IPS DF 6.9 (cell line): ENCODE results near the gene GGTLC1.

ENCODE experiments used
- DNase-seq: peaks from one replicate; pipeline ENCODE4 v3.0.0-alpha.2; 2013; ENCODE audit warnings: low read depth, low spot score
- H3K27ac ChIP-seq: one replicate; pipeline ENCODE4 v1.5.1; 2013; ENCODE audit warnings: low read length, control low read depth
- H3K27me3 ChIP-seq: 2 replicates; pipeline ENCODE4 v1.6.1; 2013; ENCODE audit warnings: mild to moderate bottlenecking, low read length; ENCODE audit not compliant: control insufficient read depth, insufficient read depth
- H3K36me3 ChIP-seq: 2 replicates; pipeline ENCODE4 v1.6.1; 2013; ENCODE audit warnings: low read length; ENCODE audit not compliant: control insufficient read depth, insufficient read depth
- H3K4me1 ChIP-seq: 2 replicates; pipeline ENCODE4 v1.6.1; 2013; ENCODE audit warnings: low read length; ENCODE audit not compliant: control insufficient read depth, insufficient read depth
- H3K4me3 ChIP-seq: 2 replicates; pipeline ENCODE4 v1.5.1; 2013; ENCODE audit warnings: mild to moderate bottlenecking, low read length
- H3K9me3 ChIP-seq: 2 replicates; pipeline ENCODE4 v1.6.1; 2013; ENCODE audit warnings: low read length, inconsistent platforms; ENCODE audit not compliant: control insufficient read depth, insufficient read depth
- WGBS: extraction: QIAGEN DNeasy Blood & Tissue Kit; methylation state at CpG from one replicate; pipeline ENCODE4 v1.1.7; 2013; ENCODE audit warnings: mixed read lengths, missing lambda C conversion rate; ENCODE audit not compliant: insufficient read length, insufficient coverage; 5-methylcytosine and 5-hydroxymethylcytosine counted together

Gene GGTLC1

DNA sequence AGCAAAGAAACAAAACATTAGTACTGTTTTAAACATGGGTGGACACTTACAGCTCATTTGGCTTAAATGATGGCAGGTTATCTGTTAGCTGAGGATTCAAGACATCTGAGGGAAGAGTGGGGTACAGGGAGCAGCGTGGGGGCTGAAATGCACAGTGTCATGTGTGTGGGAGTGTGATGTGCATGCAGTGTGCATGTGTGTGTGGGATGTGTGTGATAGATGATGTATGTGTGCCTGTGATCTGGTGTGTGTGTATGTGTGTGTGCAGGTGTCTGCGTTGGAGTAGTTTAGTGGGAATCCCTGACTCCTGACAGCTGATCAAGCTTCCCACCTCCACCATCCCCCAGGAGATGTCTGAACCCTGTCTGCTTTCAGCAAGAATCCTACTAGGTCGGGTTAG is 25.4 kb upstream of the GGTLC1 start:
- no peaks in the 10 kb centered on the region for H3K36me3 ChIP-seq
- no peaks in the 10 kb centered on the region for H3K27me3 ChIP-seq
- no peak overlapping the region for H3K27ac ChIP-seq
- peaks cover 1% of the 10 kb centered on the region; the same call in 1 of the 2 replicates for H3K4me1 ChIP-seq
- WGBS = no CpG with 5 or more reads among the region's 3 CpGs
- no peaks in the 10 kb centered on the region; the same call in 1 of the 2 replicates for H3K9me3 ChIP-seq
- DNase-seq = no peak
- no peak overlapping the region for H3K4me3 ChIP-seq

DNA sequence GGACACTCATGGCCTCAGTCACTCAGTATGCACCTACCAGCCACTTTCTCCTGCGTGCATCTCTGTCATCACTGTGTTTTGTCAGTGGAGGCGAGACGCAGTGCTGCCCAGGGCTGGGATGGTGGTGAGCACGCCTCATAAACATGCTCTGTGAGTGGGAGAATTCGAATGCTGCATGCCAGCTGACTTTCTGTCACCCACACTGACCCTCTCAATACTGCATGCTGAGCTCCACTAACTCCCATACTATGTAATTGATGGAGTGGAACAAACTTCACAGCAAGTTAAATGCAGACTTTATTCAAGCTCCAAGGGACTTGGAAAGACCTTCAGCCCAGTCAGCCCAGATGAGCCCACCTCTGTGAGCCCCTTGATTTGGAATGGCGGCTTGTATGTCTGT is 22.7 kb upstream of the GGTLC1 start:
- 0 out of 2 replicates have a peak, but pooled peaks cover 1% of the 10 kb centered on the region for H3K4me1 ChIP-seq
- H3K27ac ChIP-seq = no peak overlapping the region
- no peaks in the 10 kb centered on the region for H3K36me3 ChIP-seq
- H3K27me3 ChIP-seq = no peaks in the 10 kb centered on the region
- WGBS = no CpG with 5 or more reads among the region's 6 CpGs
- H3K4me3 ChIP-seq = no peak overlapping the region
- no peaks in the 10 kb centered on the region for H3K9me3 ChIP-seq
- DNase-seq = no peak

DNA sequence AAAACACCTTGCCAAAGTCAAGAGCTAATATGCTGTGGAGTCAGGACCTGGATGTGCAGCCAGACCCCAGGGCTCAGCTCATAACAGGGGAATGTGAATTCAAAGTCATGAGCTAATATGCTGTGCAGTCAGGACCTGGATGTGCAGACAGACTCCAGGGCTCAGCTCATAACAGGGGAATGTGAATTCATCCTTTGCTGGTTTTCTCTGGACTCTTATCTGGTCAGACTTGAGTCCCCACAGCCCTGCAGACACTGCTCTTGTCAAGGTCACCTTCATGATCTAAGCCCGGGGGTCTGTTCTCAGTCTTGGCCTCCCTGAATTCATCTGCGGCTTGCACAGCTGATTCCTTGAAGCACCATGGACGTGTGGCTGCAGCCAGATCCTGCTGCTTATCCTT is 19.2 kb upstream of the GGTLC1 start:
- H3K36me3 ChIP-seq = no peaks in the 10 kb centered on the region
- no peak overlapping the region for H3K27ac ChIP-seq
- no peak for DNase-seq
- H3K4me3 ChIP-seq = no peak overlapping the region
- H3K27me3 ChIP-seq = no peaks in the 10 kb centered on the region
- no peaks in the 10 kb centered on the region for H3K4me1 ChIP-seq
- H3K9me3 ChIP-seq = no peaks in the 10 kb centered on the region
- WGBS = no CpG with 5 or more reads among the region's 3 CpGs

DNA sequence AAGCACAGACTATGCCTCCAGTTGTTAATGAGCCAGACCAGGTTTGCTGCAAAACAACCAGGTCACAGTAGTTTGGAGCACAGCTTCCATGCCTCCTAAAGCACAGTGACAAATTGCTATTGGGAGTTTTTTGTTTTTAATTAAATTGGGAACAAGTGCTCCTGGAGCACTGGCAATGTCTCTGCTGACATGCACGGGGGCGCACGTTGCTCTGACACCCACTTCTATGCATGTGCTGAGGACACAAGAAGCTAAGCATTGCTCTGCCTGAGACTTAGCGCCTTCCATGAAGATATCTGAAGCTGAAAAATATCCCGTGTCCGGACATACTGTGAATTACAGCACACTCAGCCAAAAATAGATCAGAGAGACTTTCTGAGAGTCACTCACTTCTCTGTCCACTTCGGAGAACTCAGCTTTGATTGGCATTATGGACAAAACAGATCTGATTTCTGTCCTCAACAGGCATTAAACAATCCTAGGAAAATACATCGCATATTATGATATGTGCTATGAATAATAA is 18.6 kb upstream of the GGTLC1 start:
- no peaks in the 10 kb centered on the region for H3K27me3 ChIP-seq
- H3K4me1 ChIP-seq = no peaks in the 10 kb centered on the region
- no peak overlapping the region for H3K27ac ChIP-seq
- DNase-seq = no peak
- no peaks in the 10 kb centered on the region for H3K9me3 ChIP-seq
- H3K4me3 ChIP-seq = no peak overlapping the region
- H3K36me3 ChIP-seq = no peaks in the 10 kb centered on the region
- no CpG with 5 or more reads among the region's 8 CpGs for WGBS

DNA sequence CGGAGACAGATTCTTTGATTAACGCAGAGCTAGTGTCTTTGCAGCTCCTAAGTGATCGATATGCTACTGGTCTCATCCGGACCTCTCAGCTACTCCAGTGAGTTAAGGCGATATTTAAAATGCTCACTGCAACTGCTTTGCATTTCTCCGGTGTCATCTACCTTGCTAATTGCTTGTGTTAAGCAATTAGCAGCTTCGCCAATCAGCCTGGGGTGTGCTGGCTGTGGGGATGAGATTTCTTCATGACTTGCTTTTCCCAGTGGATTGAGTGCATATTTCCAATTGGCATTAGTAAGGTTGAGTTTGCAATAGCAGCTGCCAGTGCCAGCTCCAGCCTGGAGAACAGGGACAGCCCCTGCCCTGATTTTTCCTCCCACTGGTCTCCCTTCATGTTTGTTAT is 18.0 kb upstream of the GGTLC1 start:
- no peaks in the 10 kb centered on the region for H3K36me3 ChIP-seq
- no peaks in the 10 kb centered on the region for H3K4me1 ChIP-seq
- no peak overlapping the region for H3K27ac ChIP-seq
- H3K27me3 ChIP-seq = no peaks in the 10 kb centered on the region
- H3K4me3 ChIP-seq = no peak overlapping the region
- H3K9me3 ChIP-seq = no peaks in the 10 kb centered on the region
- WGBS = no CpG with 5 or more reads among the region's 7 CpGs
- no peak for DNase-seq

DNA sequence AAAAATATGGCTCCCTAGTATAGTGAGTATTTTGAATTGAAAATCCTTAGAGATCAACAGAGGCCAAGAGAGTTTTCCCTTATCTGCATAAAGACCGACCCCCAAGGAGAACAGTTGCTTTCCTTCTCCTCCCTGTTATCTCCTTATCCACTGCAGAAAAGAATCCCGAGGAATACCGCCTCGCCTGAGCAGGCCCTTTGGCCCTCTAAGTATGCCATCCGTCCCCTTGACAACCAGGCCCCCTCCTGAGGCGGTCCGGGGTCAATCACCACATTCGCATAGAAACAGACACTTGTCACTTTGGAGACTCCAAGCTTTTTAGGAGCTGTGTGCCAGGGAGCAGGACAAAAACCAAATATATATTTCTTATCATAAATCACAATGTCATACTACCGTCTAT is 15.9 kb upstream of the GGTLC1 start:
- Histone ChIP-seq H3K9me3 (no peaks in the 10 kb centered on the region), H3K36me3 (no peaks in the 10 kb centered on the region), H3K4me3 (no peak overlapping the region), H3K27ac (no peak overlapping the region), H3K4me1 (no peaks in the 10 kb centered on the region), H3K27me3 (no peaks in the 10 kb centered on the region)
- WGBS = no CpG with 5 or more reads among the region's 9 CpGs
- DNase-seq = no peak

DNA sequence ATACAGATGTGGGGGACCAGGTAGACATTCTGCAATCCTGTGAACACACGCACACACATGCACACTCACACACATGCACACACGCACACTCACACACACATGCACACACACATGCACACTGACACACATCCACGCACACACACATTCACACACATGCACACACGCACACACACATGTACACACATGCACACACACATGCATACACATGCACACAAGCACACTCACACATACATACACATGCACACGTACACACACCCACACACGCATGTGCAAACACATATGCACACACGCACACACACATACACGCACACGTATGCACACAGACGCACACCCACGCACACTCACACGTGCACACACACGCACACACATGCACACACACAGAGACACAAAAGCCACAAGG is 14.3 kb upstream of the GGTLC1 start:
- no peaks in the 10 kb centered on the region for H3K36me3 ChIP-seq
- no peaks in the 10 kb centered on the region for H3K9me3 ChIP-seq
- H3K27ac ChIP-seq = no peak overlapping the region
- WGBS = no CpG with 5 or more reads among the region's 13 CpGs
- H3K4me1 ChIP-seq = no peaks in the 10 kb centered on the region
- H3K4me3 ChIP-seq = no peak overlapping the region
- DNase-seq = no peak
- H3K27me3 ChIP-seq = no peaks in the 10 kb centered on the region

DNA sequence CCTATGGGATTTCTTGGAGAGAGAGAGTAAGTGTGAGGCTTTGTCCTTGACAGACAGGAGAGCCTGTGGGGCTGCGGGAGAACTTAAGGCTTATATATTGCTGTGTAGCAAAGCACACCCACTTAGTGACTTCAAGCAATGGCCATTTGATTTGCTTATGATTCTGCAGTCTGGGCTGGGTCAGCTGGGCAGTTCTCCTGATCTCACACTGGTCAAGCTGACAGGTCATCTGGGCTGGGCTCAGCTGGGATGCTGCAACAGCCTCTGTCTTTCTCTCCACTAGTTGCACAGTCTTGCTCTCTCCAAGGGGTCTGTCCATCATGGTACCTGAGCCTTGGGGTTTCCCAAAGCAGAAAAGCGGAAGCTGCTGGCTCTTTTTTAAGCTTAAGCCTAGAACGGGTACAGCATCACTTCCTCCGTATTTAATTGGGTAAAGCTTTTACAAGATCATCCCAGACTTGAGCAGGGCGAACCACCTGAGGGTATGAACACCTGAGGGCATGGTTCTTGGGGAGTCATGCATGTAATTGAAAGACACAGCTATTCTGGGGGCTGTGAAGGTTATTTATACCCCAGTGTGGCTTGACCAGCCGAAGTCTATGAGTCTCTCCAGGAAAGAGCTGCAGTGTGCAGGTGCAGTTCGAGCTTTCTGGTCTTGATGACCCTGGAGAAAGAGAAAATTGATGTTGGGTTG is 13.3 kb upstream of the GGTLC1 start:
- H3K4me1 ChIP-seq = no peaks in the 10 kb centered on the region
- no peak for DNase-seq
- H3K9me3 ChIP-seq = no peaks in the 10 kb centered on the region
- H3K4me3 ChIP-seq = no peak overlapping the region
- no peaks in the 10 kb centered on the region for H3K27me3 ChIP-seq
- H3K36me3 ChIP-seq = no peaks in the 10 kb centered on the region
- no peak overlapping the region for H3K27ac ChIP-seq
- WGBS = no CpG with 5 or more reads among the region's 7 CpGs

DNA sequence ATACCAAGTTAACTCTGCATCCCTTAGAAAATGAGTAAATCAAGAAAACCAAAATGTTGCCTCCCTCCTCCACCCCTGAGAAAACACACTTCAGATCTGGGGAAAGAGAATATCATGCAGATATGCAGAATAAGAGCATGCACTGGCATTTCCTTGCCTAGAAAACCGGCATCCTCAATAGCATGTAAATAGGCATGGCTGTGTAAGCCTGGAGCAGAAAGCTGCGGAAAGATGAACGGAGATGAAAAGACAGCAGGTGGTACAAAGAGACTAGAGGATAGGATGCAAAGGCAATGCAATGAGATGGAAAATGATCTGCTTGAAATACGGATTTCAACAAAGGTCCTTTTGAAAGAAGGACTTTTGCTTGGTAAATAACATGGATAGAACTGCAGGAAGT is 10.3 kb upstream of the GGTLC1 start:
- no CpG with 5 or more reads among the region's 4 CpGs for WGBS
- no peaks in the 10 kb centered on the region for H3K36me3 ChIP-seq
- no peaks in the 10 kb centered on the region for H3K27me3 ChIP-seq
- no peak for DNase-seq
- no peak overlapping the region for H3K27ac ChIP-seq
- H3K4me1 ChIP-seq = no peaks in the 10 kb centered on the region
- H3K4me3 ChIP-seq = no peak overlapping the region
- H3K9me3 ChIP-seq = no peaks in the 10 kb centered on the region

DNA sequence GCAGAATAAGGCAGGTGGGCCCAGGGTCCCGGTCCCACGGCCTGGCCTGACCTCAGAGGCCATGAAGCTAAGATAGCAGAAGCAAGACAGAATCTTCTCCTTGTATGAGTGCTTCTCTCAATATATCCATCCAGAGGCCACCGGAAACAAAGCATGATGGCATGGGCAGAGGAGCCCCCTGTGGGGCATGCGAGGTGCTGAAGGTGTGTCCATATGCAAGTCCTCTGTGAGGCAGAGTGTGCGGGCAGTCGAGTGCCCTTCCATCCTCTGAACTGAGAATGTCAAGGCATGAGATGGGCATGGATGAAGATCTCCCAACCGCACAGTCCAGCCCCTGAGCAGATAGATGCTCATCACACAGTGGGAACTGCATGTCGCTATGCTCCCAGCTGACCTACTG is 9.8 kb upstream of the GGTLC1 start:
- Histone ChIP-seq H3K4me3 (no peak overlapping the region), H3K27me3 (no peaks in the 10 kb centered on the region), H3K4me1 (no peaks in the 10 kb centered on the region), H3K9me3 (no peaks in the 10 kb centered on the region), H3K36me3 (no peaks in the 10 kb centered on the region), H3K27ac (no peak overlapping the region)
- WGBS = no CpG with 5 or more reads among the region's 8 CpGs
- no peak for DNase-seq
